Measurements from ENCODE around the gene ARCN1. TPM values are rescaled to one million over a fixed set of nuclear protein-coding genes. Genes with fewer than 3 reads are reported as not detected.

The ARCN1 gene
- total and polyA plus RNA-seq, 11 donors = 53.1 to 127 (median 99.6) TPM

- 61 to 71% (median 68%) methylated on average over 7 of the region's 7 CpGs for WGBS, 4 donors
- no peak for TF ChIP-seq CTCF (IDR thresholded peaks at IDR 0.05)
- no peak for TF ChIP-seq POLR2A (IDR thresholded peaks at IDR 0.05)
- Histone ChIP-seq H3K36me3 (peaks cover 0 to 20% (median 10%) of the 10 kb centered on the region in 9 donors), H3K9me3 (no peaks in the 10 kb centered on the region), H3K4me3 (peak overlapping the region in 9 of 12 donors; percentile 28 to 95 (median 37)), H3K27me3 (peaks cover 0 to 18% (median 0%) of the 10 kb centered on the region in 9 donors), H3K4me1 (peaks cover 0 to 73% (median 38%) of the 10 kb centered on the region in 12 donors), H3K27ac (peak overlapping the region; percentile 73 to 95 (median 84))
- intact Hi-C loops (cut with DNase I) = loop anchor here in 6 of 10 donors (2.0 to 10.0 kb wide), 4 partner anchors 14 to 50 kb away; partner anchors contain the start of gene ARCN1 (in 2 of the 6)
- no peak for DNase-seq
- no peak for ATAC-seq
Observed at GRCh38 chr11:118606844-118607228, 34.6 kb downstream of the ARCN1 start.

GRCh38 chr11:118607401-118608359, 35.5 kb downstream of the ARCN1 start, which contains the start of gene PHLDB1:
PHLDB1 (plus strand) TSS chr11:118607615; CDS start chr11:118613837, 6,222 bp downstream.
- peak; percentile 12 to 54 (median 49) for ATAC-seq
- Histone ChIP-seq H3K27me3 (peaks cover 0 to 18% (median 0%) of the 10 kb centered on the region in 9 donors), H3K4me1 (peaks cover 0 to 76% (median 45%) of the 10 kb centered on the region in 12 donors), H3K4me3 (peak within 1 kb of the TSS; percentile 63 to 99 (median 82)), H3K9me3 (no peaks in the 10 kb centered on the region), H3K27ac (peak within 1 kb of the TSS; percentile 86 to 100 (median 95)), H3K36me3 (peaks cover 0 to 11% (median 2%) of the 10 kb centered on the region in 9 donors)
- 0 to 7% (median 2%) methylated on average over 19 to 72 of the region's 72 CpGs for WGBS, 4 donors
- intact Hi-C loops (cut with DNase I) = loop anchor here in 7 of 10 donors (1.0 to 10.0 kb wide), 5 partner anchors 15 to 52 kb away; partner anchors contain the start of gene ARCN1 (in 2 of the 7)
- peak; percentile 81 to 86 (median 83) for DNase-seq
- TF ChIP-seq CTCF (IDR thresholded peaks at IDR 0.05) (peak; percentile 37 to 67 (median 52)), POLR2A (IDR thresholded peaks at IDR 0.05) (peak in 1 of 2 donors; percentile 68)

- peak overlapping the region; percentile 63 to 99 (median 82) for H3K4me3 ChIP-seq
- 15 to 32% (median 21%) methylated on average over 40 to 69 of the region's 69 CpGs for WGBS, 4 donors
- H3K27ac ChIP-seq = peak overlapping the region; percentile 85 to 100 (median 95)
- peak; percentile 72 to 89 (median 88) for DNase-seq
- H3K4me1 ChIP-seq = peaks cover 0 to 76% (median 50%) of the 10 kb centered on the region in 12 donors
- H3K36me3 ChIP-seq = peaks cover 0 to 7% (median 4%) of the 10 kb centered on the region in 9 donors
- TF ChIP-seq CTCF (IDR thresholded peaks at IDR 0.05) (no peak), POLR2A (IDR thresholded peaks at IDR 0.05) (peak in 1 of 2 donors; percentile 49)
- H3K9me3 ChIP-seq = no peaks in the 10 kb centered on the region
- ATAC-seq = peak in 3 of 4 donors; percentile 36 to 60 (median 56)
- peaks cover 0 to 18% (median 0%) of the 10 kb centered on the region in 9 donors for H3K27me3 ChIP-seq
- intact Hi-C loops (cut with DNase I) = loop anchor here in 7 of 10 donors (1.0 to 10.0 kb wide), 4 partner anchors 36 to 51 kb away; partner anchors contain the start of gene ARCN1 (in 2 of the 7)
Observed at GRCh38 chr11:118608360-118609227, 36.4 kb downstream of the ARCN1 start.
